Measurements from ENCODE around the gene ZNF716.
"Not testable (repeated sequence)": the region's sequence is repeated elsewhere in the genome, so short reads cannot be mapped to it uniquely, and the experiment has no call there.

Gene ZNF716

DNA sequence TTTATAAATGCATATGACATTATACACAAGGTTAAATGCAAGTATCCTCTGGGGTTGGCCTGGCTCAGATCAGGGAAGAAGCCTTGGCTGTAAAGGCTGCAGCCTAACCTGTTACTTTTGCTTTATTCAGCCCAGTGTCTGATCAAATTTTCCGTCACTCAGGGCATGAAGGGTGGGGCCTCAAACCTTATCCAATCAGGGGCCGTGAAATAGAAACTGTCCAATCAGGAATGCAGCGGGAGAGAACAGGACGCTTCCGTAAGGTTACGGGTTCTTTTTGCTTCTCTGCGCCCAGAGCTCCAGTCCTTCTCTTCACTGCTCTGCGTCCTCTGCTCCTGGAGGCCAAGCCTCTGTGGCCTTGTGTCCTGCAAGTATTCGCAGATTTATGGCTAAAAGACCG lies at the start of gene ZNF716:
TSS of gene ZNF716 (plus strand) at position 274 of the 400 bp plus-strand sequence. CDS start at position 386, 112 bp downstream.
- TF ChIP-seq JUND (IDR thresholded peaks at IDR 0.05; ENCODE audit: low read depth) = no peak
- peak in 1 of 2 experiments; percentile 91 for DNase-seq (ENCODE audit: low read depth in 1 of 2, low spot score in 1 of 2)
- in situ Hi-C loops (cut with HindIII; ENCODE audit: low pct_unique_long_range_greater_than_20kb, low sequenced_read_pairs) = no loop called here

DNA sequence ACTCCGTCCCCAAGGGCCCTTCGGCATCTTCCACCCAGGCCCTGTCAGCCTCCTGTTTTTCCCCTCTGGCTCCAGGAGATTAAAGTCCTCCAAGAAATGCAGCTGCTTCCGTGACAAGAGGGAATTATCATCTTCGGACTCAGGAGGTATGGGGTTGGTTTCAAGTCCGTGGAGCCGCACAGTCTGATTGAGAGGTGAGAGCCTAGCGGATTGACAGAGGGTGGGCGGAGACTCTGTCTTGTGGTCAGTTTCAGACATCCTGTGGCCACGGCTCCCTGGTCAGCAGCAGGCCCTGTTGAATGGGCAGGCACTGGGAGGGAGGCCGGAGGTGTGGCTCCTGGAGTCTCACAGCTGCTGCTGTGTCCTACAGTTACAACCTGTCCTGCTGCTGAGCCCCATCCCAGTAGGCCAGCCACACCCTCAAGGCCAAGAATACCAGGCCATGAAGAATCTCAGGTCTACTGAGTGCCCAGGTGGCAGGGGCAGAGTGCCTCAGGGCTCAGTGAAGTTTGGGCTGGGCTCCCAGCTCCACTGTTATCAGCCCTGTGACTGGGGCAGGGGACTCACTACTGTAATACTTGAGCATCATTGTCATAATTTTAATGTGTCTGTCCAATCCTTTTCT lies 49.3 kb upstream of the ZNF716 start:
- no peak for DNase-seq (ENCODE audit: low read depth in 1 of 2, low spot score in 1 of 2)
- no peak for TF ChIP-seq JUND (IDR thresholded peaks at IDR 0.05; ENCODE audit: low read depth)
- in situ Hi-C loops (cut with HindIII; ENCODE audit: low pct_unique_long_range_greater_than_20kb, low sequenced_read_pairs) = no loop called here

DNA sequence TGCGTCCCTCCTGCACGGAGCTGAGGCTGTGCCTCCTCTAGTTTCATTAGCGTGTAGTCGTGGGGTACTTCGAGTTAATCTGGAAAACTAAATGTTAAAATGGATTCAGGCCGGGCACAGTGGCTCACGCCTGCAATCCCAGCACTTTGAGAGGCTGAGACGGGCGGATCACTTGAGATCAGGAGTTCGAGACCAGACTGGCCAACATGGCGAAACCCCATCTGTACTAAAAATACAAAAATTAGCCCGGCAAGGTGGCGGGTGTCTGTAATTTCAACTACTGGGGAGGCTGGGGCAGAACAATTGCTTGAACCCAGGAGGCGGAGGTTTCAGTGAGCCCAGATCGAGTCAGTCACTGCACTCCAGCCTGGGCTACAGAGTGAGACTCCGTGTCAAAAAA lies 46.9 kb upstream of the ZNF716 start:
- DNase-seq (ENCODE audit: low read depth in 1 of 2, low spot score in 1 of 2); in situ Hi-C loops (cut with HindIII; ENCODE audit: low pct_unique_long_range_greater_than_20kb, low sequenced_read_pairs): not testable (repeated sequence)

DNA sequence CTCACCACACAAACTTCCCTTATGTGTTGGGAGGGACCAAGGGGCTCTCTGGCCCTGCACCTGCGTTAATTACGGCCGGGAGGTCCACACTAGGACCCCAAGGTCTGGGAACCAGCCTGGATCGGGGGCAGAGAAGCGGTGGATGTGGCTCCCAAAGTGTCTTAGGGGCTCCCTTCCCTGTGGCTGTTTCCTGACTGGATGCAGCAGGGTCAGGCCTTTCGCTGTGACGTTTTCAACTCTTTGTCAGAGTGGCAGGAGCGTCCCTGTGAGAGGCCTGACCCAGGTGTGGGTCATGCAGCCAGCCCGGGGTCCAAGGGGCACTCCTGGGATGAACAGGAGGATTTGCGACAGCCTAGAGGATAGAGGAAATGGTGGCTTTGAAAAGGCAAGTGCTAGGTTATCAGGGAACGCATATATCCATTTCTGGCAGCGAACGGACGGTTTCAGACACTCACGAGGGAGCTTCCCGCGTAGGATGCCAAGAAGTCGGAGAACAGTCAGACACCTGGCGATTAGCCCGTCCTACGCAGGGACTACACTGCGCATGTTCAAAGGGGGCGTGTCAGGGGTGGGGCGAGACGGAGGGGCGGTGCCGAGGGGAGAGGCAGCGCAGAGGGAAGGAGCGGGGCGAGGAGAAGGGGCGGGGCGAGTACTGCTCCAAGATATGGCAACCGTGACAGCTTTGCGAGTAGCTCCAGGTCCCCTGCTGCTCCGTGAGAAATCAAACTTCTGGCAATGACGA lies 46.2 kb upstream of the ZNF716 start:
- in situ Hi-C loops (cut with HindIII; ENCODE audit: low pct_unique_long_range_greater_than_20kb, low sequenced_read_pairs) = no loop called here
- DNase-seq (ENCODE audit: low read depth in 1 of 2, low spot score in 1 of 2) = peak; percentile 94 to 97
- TF ChIP-seq JUND (IDR thresholded peaks at IDR 0.05; ENCODE audit: low read depth) = no peak

DNA sequence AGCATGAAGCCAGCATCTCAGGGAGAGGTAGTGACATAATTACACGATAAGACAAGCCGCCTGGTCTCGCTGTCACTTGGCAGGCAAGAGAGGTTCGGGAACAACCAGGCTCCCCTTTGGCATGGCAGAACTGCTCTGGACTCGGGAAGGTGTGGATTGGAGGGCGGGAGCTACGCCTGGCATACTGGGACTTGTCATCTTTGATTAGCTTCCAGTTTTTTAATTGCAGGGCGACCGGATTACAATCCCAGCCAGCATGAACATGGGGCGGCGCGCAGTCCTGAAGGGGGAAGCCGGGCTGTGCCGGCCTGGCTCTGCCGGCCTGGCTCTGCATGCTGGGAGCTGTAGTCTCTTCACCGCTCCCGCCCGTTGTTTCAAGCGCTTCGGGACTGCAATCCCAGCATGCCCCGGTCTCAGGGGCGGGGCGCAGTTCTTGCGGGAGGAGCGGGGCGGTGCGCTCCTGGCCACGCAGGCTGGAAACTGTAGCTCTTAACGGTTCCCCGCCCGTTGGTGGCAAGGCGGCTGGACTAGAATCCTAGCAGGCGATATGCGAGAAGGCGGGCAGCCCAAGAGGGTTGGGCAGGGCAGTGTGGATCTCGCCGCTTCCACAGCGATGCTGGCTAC lies 45.5 kb upstream of the ZNF716 start:
- TF ChIP-seq JUND (IDR thresholded peaks at IDR 0.05; ENCODE audit: low read depth) = no peak
- peak; percentile 95 to 98 for DNase-seq (ENCODE audit: low read depth in 1 of 2, low spot score in 1 of 2)
- in situ Hi-C loops (cut with HindIII; ENCODE audit: low pct_unique_long_range_greater_than_20kb, low sequenced_read_pairs) = no loop called here

DNA sequence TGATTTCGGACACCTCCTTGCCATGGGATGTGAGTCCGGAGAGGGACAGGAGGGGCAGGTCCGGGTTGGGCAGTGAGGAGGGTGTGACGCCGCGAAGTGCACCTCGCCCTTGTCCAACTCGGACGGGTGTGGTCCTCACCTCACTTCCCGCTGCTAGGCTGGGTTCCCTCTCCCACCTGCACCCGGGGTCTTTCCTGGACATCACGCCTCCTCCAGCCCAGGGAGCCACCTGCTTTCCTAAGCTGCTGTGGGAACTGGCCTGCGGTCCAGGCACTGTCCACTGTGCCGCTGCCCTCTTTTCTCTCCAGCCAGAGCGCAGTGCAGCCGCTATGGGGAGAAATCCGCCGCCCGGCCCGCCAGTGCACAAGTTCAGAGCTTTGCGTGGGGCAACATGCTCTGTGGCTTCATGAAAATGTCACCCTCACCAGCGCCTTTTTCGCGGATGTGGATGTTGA lies 45.0 kb upstream of the ZNF716 start:
- no peak for TF ChIP-seq JUND (IDR thresholded peaks at IDR 0.05; ENCODE audit: low read depth)
- DNase-seq (ENCODE audit: low read depth in 1 of 2, low spot score in 1 of 2) = no peak
- in situ Hi-C loops (cut with HindIII; ENCODE audit: low pct_unique_long_range_greater_than_20kb, low sequenced_read_pairs) = no loop called here

DNA sequence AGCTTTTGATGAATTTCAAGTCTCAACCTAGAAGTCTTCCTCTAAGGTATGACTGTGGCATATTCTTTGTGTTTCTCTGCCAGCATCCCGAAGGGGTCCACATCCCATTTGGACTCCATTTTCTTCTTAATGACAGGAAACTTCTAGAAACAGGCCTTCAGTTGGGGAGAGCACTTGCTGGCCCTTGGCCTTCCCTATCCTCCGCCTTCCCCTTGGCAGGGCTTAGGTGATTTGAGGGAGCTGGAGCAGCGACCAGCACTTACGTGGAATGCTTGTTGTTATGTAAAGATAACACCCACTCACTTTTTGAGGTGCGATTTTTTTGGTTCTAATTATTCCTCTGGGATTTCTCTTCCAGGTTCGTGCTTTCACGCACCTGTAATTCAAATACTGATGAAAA lies 42.9 kb upstream of the ZNF716 start:
- no peak for DNase-seq (ENCODE audit: low read depth in 1 of 2, low spot score in 1 of 2)
- no peak for TF ChIP-seq JUND (IDR thresholded peaks at IDR 0.05; ENCODE audit: low read depth)
- in situ Hi-C loops (cut with HindIII; ENCODE audit: low pct_unique_long_range_greater_than_20kb, low sequenced_read_pairs) = no loop called here

DNA sequence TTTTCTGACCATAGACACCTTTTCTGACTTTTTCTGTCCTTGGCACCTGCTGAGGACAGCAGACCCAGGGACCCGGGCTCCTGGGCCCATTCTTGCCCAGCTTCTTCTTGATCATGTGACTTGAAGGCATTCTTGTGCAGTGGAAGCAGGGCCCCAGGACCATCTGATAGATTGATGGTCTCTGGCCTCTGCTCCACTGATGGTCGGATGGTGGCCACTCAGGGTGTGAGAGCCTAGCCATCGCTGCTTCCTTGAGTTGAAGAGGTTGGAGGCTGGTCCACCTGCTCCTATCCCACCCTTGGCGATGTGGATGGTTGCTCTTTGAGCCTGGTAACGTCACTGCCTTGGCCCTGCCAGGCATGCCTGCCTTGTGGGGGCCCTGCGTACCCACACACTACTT lies 37.8 kb upstream of the ZNF716 start:
- in situ Hi-C loops (cut with HindIII; ENCODE audit: low pct_unique_long_range_greater_than_20kb, low sequenced_read_pairs) = no loop called here
- TF ChIP-seq JUND (IDR thresholded peaks at IDR 0.05; ENCODE audit: low read depth) = no peak
- no peak for DNase-seq (ENCODE audit: low read depth in 1 of 2, low spot score in 1 of 2)

DNA sequence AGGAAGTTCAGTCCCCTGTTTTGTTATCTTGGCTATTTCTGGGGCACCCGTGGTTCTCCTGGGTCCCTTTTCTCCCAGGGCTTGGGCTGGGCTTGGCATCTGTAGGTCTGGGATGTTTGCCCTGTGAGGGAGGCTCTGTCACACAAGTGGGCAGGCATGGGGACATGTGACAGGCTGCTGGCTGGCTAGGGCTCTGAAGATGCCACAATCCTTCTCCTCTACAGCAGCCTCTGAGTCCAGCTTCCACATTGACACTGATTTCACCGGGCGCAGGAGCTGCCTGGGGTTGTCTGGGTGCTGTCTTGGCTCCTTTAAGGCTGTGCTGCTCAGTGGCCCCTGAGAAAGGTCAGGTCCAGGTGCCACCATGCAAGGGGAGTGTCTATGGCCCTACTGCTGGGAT lies 37.4 kb upstream of the ZNF716 start:
- no peak for DNase-seq (ENCODE audit: low read depth in 1 of 2, low spot score in 1 of 2)
- in situ Hi-C loops (cut with HindIII; ENCODE audit: low pct_unique_long_range_greater_than_20kb, low sequenced_read_pairs) = no loop called here
- no peak for TF ChIP-seq JUND (IDR thresholded peaks at IDR 0.05; ENCODE audit: low read depth)

DNA sequence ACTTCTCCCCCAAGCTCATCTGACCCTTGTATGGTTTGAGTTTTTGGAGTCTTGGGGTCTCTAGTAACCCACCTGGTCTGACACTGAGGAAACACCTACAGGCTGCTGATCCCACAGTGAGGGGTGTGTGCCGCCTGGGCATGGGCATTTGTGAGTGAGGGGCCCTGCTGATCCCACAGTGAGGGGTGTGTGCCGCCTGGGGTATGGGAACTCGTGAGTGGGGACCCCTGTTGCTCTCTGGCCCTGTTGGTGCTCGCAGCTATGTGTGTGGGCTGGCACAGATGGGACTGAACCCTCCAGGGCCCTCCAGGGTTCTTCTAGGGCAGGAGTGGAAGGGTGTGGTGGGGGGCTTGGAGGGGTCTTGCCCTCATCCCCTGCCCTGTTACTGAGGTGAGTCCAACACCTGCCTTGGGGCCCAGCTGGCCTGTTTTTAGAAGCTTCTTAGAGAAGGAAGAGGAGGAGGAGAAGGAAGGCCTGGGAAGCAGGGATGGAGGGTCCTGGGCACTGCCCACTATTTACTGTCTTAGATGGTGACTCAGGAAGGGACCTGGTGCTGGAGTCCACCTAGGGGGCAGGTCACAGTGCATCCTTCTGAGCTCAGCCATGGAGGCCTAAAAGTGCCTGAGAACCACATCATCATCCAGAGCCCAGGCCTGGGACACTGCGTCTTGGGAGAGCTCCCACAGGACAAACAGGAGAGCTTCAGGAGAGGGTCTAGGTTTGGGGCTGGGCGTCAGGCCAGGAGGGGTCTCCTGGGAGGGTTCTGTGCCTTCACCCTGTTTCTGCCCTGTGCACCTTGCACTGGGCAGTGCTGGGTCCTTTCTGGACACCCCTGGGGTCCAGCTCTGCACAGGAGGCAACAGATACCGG lies 36.2 kb upstream of the ZNF716 start:
- TF ChIP-seq JUND (IDR thresholded peaks at IDR 0.05; ENCODE audit: low read depth) = no peak
- DNase-seq (ENCODE audit: low read depth in 1 of 2, low spot score in 1 of 2) = no peak
- in situ Hi-C loops (cut with HindIII; ENCODE audit: low pct_unique_long_range_greater_than_20kb, low sequenced_read_pairs) = no loop called here

DNA sequence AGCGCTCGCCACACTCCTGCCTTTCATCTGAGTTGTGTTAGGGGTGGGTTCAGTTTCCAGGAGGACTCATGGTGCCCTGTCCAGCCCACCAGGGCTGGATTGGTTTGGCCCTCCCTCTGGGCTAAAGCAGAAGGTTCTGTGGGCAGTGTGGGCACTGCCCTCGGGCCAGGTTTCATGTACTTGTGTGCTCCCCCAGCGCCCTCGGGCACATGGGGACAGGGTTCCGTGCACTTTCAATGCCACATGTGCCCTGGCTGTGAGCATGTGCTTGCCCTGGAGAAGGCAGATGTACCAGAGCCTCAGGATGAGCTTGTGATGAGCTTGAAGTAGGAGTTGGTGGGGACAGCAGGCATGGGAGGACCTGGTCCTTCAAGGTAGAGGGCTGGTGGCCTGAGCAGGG lies 35.6 kb upstream of the ZNF716 start:
- TF ChIP-seq JUND (IDR thresholded peaks at IDR 0.05; ENCODE audit: low read depth) = no peak
- in situ Hi-C loops (cut with HindIII; ENCODE audit: low pct_unique_long_range_greater_than_20kb, low sequenced_read_pairs) = no loop called here
- DNase-seq (ENCODE audit: low read depth in 1 of 2, low spot score in 1 of 2) = no peak

DNA sequence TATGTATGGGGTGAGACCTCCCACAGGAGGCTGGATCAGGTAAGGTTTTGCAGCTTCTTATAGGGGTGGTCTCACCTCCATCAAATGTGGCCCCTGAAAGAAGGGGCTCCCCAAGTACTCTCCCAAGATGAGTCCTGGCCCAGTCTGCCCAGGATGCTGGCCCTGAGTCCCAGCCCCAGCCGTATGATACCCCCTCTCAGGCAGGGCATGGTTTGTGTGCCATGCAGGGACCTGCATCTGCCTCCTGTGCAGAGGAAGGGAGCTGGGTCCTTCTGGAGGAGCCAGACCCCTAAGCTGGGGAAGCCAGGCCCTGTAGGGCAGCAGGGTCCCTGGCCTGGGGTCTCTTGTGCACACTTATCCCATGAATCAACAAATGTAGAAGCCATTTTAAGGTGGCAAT lies 35.1 kb upstream of the ZNF716 start:
- no peak for TF ChIP-seq JUND (IDR thresholded peaks at IDR 0.05; ENCODE audit: low read depth)
- in situ Hi-C loops (cut with HindIII; ENCODE audit: low pct_unique_long_range_greater_than_20kb, low sequenced_read_pairs) = no loop called here
- DNase-seq (ENCODE audit: low read depth in 1 of 2, low spot score in 1 of 2) = no peak
